ENCODE data around the gene HIPK1.

HIPK1 gene

GRCh38 chr1:113899111-113899510 lies 30.0 kb upstream of the HIPK1 start:
- Histone ChIP-seq H3K27me3 (ENCODE audit: insufficient read depth, low read depth, severe bottlenecking) (no peaks in the 10 kb centered on the region), H3K36me3 (peaks cover 51% of the 10 kb centered on the region), H3K4me3 (ENCODE audit: low read depth, low read length) (no peak overlapping the region), H3K9me3 (ENCODE audit: severe bottlenecking) (no peaks in the 10 kb centered on the region), H3K27ac (no peak overlapping the region)
- no peak for TF ChIP-seq CTCF (IDR thresholded peaks at IDR 0.05; ENCODE audit: low read depth, low read length)
- DNase-seq: no peak

- H3K4me3 ChIP-seq (ENCODE audit: low read depth, low read length): no peak overlapping the region
- no peak for TF ChIP-seq CTCF (IDR thresholded peaks at IDR 0.05; ENCODE audit: low read depth, low read length)
- no peak for DNase-seq
- no peaks in the 10 kb centered on the region for H3K9me3 ChIP-seq (ENCODE audit: severe bottlenecking)
- peaks cover 34% of the 10 kb centered on the region for H3K36me3 ChIP-seq
- no peak overlapping the region for H3K27ac ChIP-seq
- no peaks in the 10 kb centered on the region for H3K27me3 ChIP-seq (ENCODE audit: insufficient read depth, low read depth, severe bottlenecking)
Observed at GRCh38 chr1:113901191-113901590, 27.9 kb upstream of the HIPK1 start.

- Histone ChIP-seq H3K27ac (no peak overlapping the region), H3K4me3 (ENCODE audit: low read depth, low read length) (peak overlapping the region; percentile 74), H3K9me3 (ENCODE audit: severe bottlenecking) (no peaks in the 10 kb centered on the region), H3K27me3 (ENCODE audit: insufficient read depth, low read depth, severe bottlenecking) (no peaks in the 10 kb centered on the region), H3K36me3 (peaks cover 29% of the 10 kb centered on the region)
- no peak for TF ChIP-seq CTCF (IDR thresholded peaks at IDR 0.05; ENCODE audit: low read depth, low read length)
- no peak for DNase-seq
Observed at GRCh38 chr1:113903501-113904292, 25.4 kb upstream of the HIPK1 start.

- DNase-seq: no peak
- H3K9me3 ChIP-seq (ENCODE audit: severe bottlenecking): no peaks in the 10 kb centered on the region
- H3K36me3 ChIP-seq: peaks cover 29% of the 10 kb centered on the region
- TF ChIP-seq CTCF (IDR thresholded peaks at IDR 0.05; ENCODE audit: low read depth, low read length): no peak
- H3K27me3 ChIP-seq (ENCODE audit: insufficient read depth, low read depth, severe bottlenecking): no peaks in the 10 kb centered on the region
- H3K4me3 ChIP-seq (ENCODE audit: low read depth, low read length): peak overlapping the region; percentile 74
- H3K27ac ChIP-seq: peak overlapping the region; percentile 70
Observed at GRCh38 chr1:113904293-113904673, 24.8 kb upstream of the HIPK1 start.

DNA sequence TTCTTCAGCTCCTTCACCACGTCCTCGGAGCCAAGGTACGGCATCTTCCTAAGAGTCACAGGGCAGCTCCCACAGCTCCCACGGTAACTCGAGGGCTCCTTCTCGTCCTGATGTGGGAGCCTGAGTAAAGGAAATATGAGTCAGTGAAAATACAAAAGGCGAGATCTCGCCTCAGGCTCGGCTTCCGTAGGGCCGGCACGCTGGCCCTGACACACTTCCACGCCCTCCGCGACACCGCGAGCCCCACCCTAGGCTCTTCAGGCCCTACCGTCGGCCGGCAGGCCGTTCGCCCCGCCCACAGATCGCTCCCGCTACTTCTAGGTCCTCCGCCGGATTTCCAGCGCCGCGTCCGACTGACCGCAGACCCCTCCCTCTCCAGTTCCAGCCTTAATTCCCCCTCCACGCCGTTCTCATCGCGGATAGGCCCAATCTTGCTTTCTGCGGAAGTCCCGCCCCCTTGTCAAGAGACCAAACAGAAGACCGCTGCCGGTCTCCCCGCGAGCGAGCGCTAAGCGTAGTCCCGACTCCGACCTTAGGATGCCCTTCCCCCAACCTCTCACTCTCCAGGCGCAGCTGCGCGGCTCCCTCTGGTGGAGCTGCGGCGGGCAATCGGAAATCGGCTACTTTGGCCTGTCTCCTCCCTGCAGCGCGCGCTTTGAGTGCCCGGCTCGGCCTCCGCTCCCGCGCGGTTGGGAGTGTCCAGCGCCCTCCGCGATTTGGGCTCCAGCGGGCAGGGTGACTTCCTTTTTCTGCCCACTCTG lies 24.3 kb upstream of the HIPK1 start, which contains the start of the genes AP4B1 and DCLRE1B:
AP4B1 (minus strand) TSS at position 126 of the 761 bp plus-strand sequence; CDS start at position 44, 82 bp downstream.
DCLRE1B (plus strand) TSS at position 653 of the 761 bp plus-strand sequence. CDS start 261 bp downstream, outside the sequence.
- Histone ChIP-seq H3K4me3 (ENCODE audit: low read depth, low read length) (peak within 1 kb of the TSS; percentile 97), H3K27ac (peak within 1 kb of the TSS; percentile 86), H3K36me3 (peaks cover 30% of the 10 kb centered on the region), H3K27me3 (ENCODE audit: insufficient read depth, low read depth, severe bottlenecking) (no peaks in the 10 kb centered on the region), H3K9me3 (ENCODE audit: severe bottlenecking) (no peaks in the 10 kb centered on the region)
- peak; percentile 66 for TF ChIP-seq CTCF (IDR thresholded peaks at IDR 0.05; ENCODE audit: low read depth, low read length)
- DNase-seq: peak; percentile 99

All from WERI-Rb-1 (cell line).